Erythroblast (primary cell): ENCODE data around the gene P2RX7.

Source experiments
- GATA1 ChIP-seq: IDR thresholded peaks from 2 replicates; pipeline ENCODE4 v1.6.1; 2011; ENCODE audit warnings: low read depth, mild to moderate bottlenecking, control low read depth, low read length, moderate library complexity
- POLR2A ChIP-seq: IDR thresholded peaks from 2 replicates; pipeline ENCODE4 v1.6.1; 2011; ENCODE audit warnings: mild to moderate bottlenecking, low read length

- TF ChIP-seq POLR2A (no peak), GATA1 (no peak)
These were observed 18.5 kb upstream of the P2RX7 start for GRCh38 chr12:121114019-121114639.
